CD1c-positive myeloid dendritic cell (primary cell): ENCODE data around the gene POC5.
"Not testable (repeated sequence)": the region's sequence is repeated elsewhere in the genome, so short reads cannot be mapped to it uniquely, and the experiment has no call there.

Experiments
- DNase-seq: peaks from one replicate; pipeline ENCODE4 v3.0.0-alpha.2; 2016; ENCODE audit errors: extremely low spot score

The POC5 gene

GRCh38 chr5:75706016-75706415, 11.2 kb downstream of the POC5 start:
- DNase-seq: no peak

- DNase-seq: no peak
These were observed 15.4 kb downstream of the POC5 start for GRCh38 chr5:75701856-75702255.

GRCh38 chr5:75695472-75696351, 21.5 kb downstream of the POC5 start:
- DNase-seq: not testable (repeated sequence)

GRCh38 chr5:75694781-75695180, 22.5 kb downstream of the POC5 start:
- DNase-seq: no peak

- no peak for DNase-seq
These were observed 26.6 kb downstream of the POC5 start for GRCh38 chr5:75690669-75691068.

- DNase-seq: no peak
These were observed 30.8 kb downstream of the POC5 start for GRCh38 chr5:75686480-75686879.

- DNase-seq: no peak
These were observed 32.1 kb downstream of the POC5 start for GRCh38 chr5:75685141-75685540.

GRCh38 chr5:75681125-75681830, 36.0 kb downstream of the POC5 start:
- DNase-seq: peak; percentile 63

GRCh38 chr5:75678155-75678554, 39.1 kb downstream of the POC5 start:
- peak; percentile 36 for DNase-seq

GRCh38 chr5:75677607-75678006, 39.6 kb downstream of the POC5 start:
- DNase-seq: no peak

GRCh38 chr5:75675783-75676182, 41.5 kb downstream of the POC5 start:
- DNase-seq: no peak

- no peak for DNase-seq
These were observed 44.6 kb downstream of the POC5 start for GRCh38 chr5:75672616-75673015.

- DNase-seq: no peak
These were observed 45.7 kb downstream of the POC5 start for GRCh38 chr5:75671506-75671905.

- no peak for DNase-seq
These were observed 46.7 kb downstream of the POC5 start for GRCh38 chr5:75670577-75670976.

GRCh38 chr5:75668977-75669689, 48.1 kb downstream of the POC5 start:
- peak; percentile 84 for DNase-seq

GRCh38 chr5:75668445-75668844, 48.8 kb downstream of the POC5 start:
- peak; percentile 43 for DNase-seq

- no peak for DNase-seq
These were observed 49.7 kb downstream of the POC5 start for GRCh38 chr5:75667586-75667985.

GRCh38 chr5:75666801-75667200, 50.4 kb downstream of the POC5 start:
- no peak for DNase-seq

GRCh38 chr5:75664979-75665378, 52.3 kb downstream of the POC5 start:
- no peak for DNase-seq

- DNase-seq: no peak
These were observed 53.5 kb downstream of the POC5 start for GRCh38 chr5:75663579-75664284.

- no peak for DNase-seq
These were observed 55.2 kb downstream of the POC5 start for GRCh38 chr5:75662061-75662460.
